Medulla oblongata (tissue), 1 donor: ENCODE measurements around the gene WWOX.

Experiments used
- DNase-seq: peaks from one replicate; pipeline ENCODE4 v3.0.0-alpha.2; 2015; ENCODE audit errors: extremely low spot score

The WWOX gene

GRCh38 chr16:78990309-78990701, 890.9 kb downstream of the WWOX start:
- DNase-seq = peak; percentile 16

- no peak for DNase-seq
Measured at GRCh38 chr16:78992001-78992400, 892.5 kb downstream of the WWOX start.

GRCh38 chr16:78993346-78993745, 893.9 kb downstream of the WWOX start:
- DNase-seq = no peak

GRCh38 chr16:78994135-78994745, 894.8 kb downstream of the WWOX start:
- DNase-seq = no peak

GRCh38 chr16:78995441-78995840, 896.0 kb downstream of the WWOX start:
- no peak for DNase-seq

- DNase-seq = no peak
Measured at GRCh38 chr16:78996790-78997189, 897.3 kb downstream of the WWOX start.

- DNase-seq = no peak
Measured at GRCh38 chr16:78998879-78999278, 899.4 kb downstream of the WWOX start.

GRCh38 chr16:79001156-79001967, 901.9 kb downstream of the WWOX start:
- peak; percentile 11 for DNase-seq

- DNase-seq = no peak
Measured at GRCh38 chr16:79003026-79003609, 903.7 kb downstream of the WWOX start.

GRCh38 chr16:79004309-79004708, 904.9 kb downstream of the WWOX start:
- peak; percentile 20 for DNase-seq

- DNase-seq = no peak
Measured at GRCh38 chr16:79005096-79005495, 905.6 kb downstream of the WWOX start.

- DNase-seq = no peak
Measured at GRCh38 chr16:79006206-79006605, 906.8 kb downstream of the WWOX start.

- no peak for DNase-seq
Measured at GRCh38 chr16:79006765-79007164, 907.3 kb downstream of the WWOX start.

GRCh38 chr16:79007614-79008013, 908.2 kb downstream of the WWOX start:
- no peak for DNase-seq

- no peak for DNase-seq
Measured at GRCh38 chr16:79008036-79008868, 908.8 kb downstream of the WWOX start.

- DNase-seq = no peak
Measured at GRCh38 chr16:79008869-79009179, 909.4 kb downstream of the WWOX start.

- DNase-seq = no peak
Measured at GRCh38 chr16:79009896-79010295, 910.4 kb downstream of the WWOX start.

- no peak for DNase-seq
Measured at GRCh38 chr16:79011282-79011681, 911.8 kb downstream of the WWOX start.

- DNase-seq = no peak
Measured at GRCh38 chr16:79012671-79013434, 913.4 kb downstream of the WWOX start.

- no peak for DNase-seq
Measured at GRCh38 chr16:79013930-79014660, 914.6 kb downstream of the WWOX start.
